ENCODE measurements around the gene SETD4. TPM values are rescaled to one million over a fixed set of nuclear protein-coding genes. Genes with fewer than 3 reads are reported as not detected.
A peak's percentile ranks its signal among the peaks of the same experiment; 100 is the strongest.

The SETD4 gene
- total and polyA plus RNA-seq, 3 donors from 2014 or later = 52.3 to 62.7 (median 52.3) TPM

- no peaks in the 10 kb centered on the region for H3K36me3 ChIP-seq (ENCODE audit: low read depth, missing control alignments)
- H3K27me3 ChIP-seq = no peaks in the 10 kb centered on the region
- H3K27ac ChIP-seq = no peak overlapping the region
- no peak overlapping the region for H3K4me3 ChIP-seq
- H3K9me3 ChIP-seq = no peaks in the 10 kb centered on the region
- H3K4me1 ChIP-seq = no peaks in the 10 kb centered on the region
- no peak for DNase-seq
- TF ChIP-seq POLR2A (IDR thresholded peaks at IDR 0.05) = no peak
- no peak for TF ChIP-seq CTCF (IDR thresholded peaks at IDR 0.05)
- intact Hi-C loops (cut with DNase I; ENCODE audit: low total_unique reads) = no loop called here
- 78 to 88% methylated on average over 5 of the region's 5 CpGs for WGBS, 2 donors
Observed at GRCh38 chr21:36005879-36006400, 54.4 kb downstream of the SETD4 start.

GRCh38 chr21:36005018-36005417 is 55.3 kb downstream of the SETD4 start:
- H3K36me3 ChIP-seq (ENCODE audit: low read depth, missing control alignments) = no peaks in the 10 kb centered on the region
- TF ChIP-seq CTCF (IDR thresholded peaks at IDR 0.05) = no peak
- no peak for TF ChIP-seq POLR2A (IDR thresholded peaks at IDR 0.05)
- H3K9me3 ChIP-seq = no peaks in the 10 kb centered on the region
- no peak overlapping the region for H3K27ac ChIP-seq
- no peaks in the 10 kb centered on the region for H3K4me1 ChIP-seq
- H3K27me3 ChIP-seq = no peaks in the 10 kb centered on the region
- intact Hi-C loops (cut with DNase I; ENCODE audit: low total_unique reads) = no loop called here
- no peak overlapping the region for H3K4me3 ChIP-seq
- WGBS, 2 donors = 63 to 64% methylated on average over 17 of the region's 17 CpGs
- peak; percentile 22 for DNase-seq

GRCh38 chr21:36004441-36004840 is 55.9 kb downstream of the SETD4 start:
- intact Hi-C loops (cut with DNase I; ENCODE audit: low total_unique reads) = no loop called here
- H3K27me3 ChIP-seq = no peaks in the 10 kb centered on the region
- no peak overlapping the region for H3K4me3 ChIP-seq
- no peak for DNase-seq
- H3K36me3 ChIP-seq (ENCODE audit: low read depth, missing control alignments) = no peaks in the 10 kb centered on the region
- H3K9me3 ChIP-seq = no peaks in the 10 kb centered on the region
- H3K27ac ChIP-seq = no peak overlapping the region
- 57 to 78% methylated on average over 5 of the region's 13 CpGs for WGBS, 2 donors
- H3K4me1 ChIP-seq = no peaks in the 10 kb centered on the region
- TF ChIP-seq CTCF (IDR thresholded peaks at IDR 0.05) (no peak), POLR2A (IDR thresholded peaks at IDR 0.05) (no peak)

- intact Hi-C loops (cut with DNase I; ENCODE audit: low total_unique reads) = no loop called here
- 80 to 94% methylated on average over 10 to 11 of the region's 11 CpGs for WGBS, 2 donors
Observed at GRCh38 chr21:36003776-36004175, 56.5 kb downstream of the SETD4 start.

More at GRCh38 chr21:36003776-36004175, 56.5 kb downstream of the SETD4 start:
- H3K4me3 ChIP-seq = no peak overlapping the region
- H3K9me3 ChIP-seq = no peaks in the 10 kb centered on the region
- no peaks in the 10 kb centered on the region for H3K36me3 ChIP-seq (ENCODE audit: low read depth, missing control alignments)
- H3K27me3 ChIP-seq = no peaks in the 10 kb centered on the region
- H3K27ac ChIP-seq = no peak overlapping the region
- DNase-seq = no peak
- H3K4me1 ChIP-seq = no peaks in the 10 kb centered on the region
- TF ChIP-seq CTCF (IDR thresholded peaks at IDR 0.05) (no peak), POLR2A (IDR thresholded peaks at IDR 0.05) (no peak)
